Panc1 (cell line): Measurements from ENCODE around the gene ARHGEF5.
"Not testable (repeated sequence)": the region's sequence is repeated elsewhere in the genome, so short reads cannot be mapped to it uniquely, and the experiment has no call there.

ENCODE experiments used
- CTCF ChIP-seq: fragments of 450-650 bp; IDR thresholded peaks from 2 replicates; pipeline ENCODE4 v1.5.1; 2017; ENCODE audit warnings: mild to moderate bottlenecking
- POLR2AphosphoS5 ChIP-seq: IDR thresholded peaks from 2 replicates; pipeline ENCODE4 v1.6.1; 2012; ENCODE audit warnings: mild to moderate bottlenecking, low read depth, low read length, moderate library complexity

- peak; percentile 15; the same call in 1 of the 2 replicates for TF ChIP-seq CTCF
- not testable (repeated sequence) for TF ChIP-seq POLR2AphosphoS5
These were observed 23.8 kb upstream of the ARHGEF5 start for GRCh38 chr7:144331221-144331995.
